Stimulated activated CD8-positive, alpha-beta memory T cell treated with anti-CD3 and anti-CD28 coated beads, Interleukin-12 subunit alpha, Interleukin-12 subunit beta, amount 100 ng/mL, for 4 hours (primary cell): ENCODE results near the gene ANAPC5.

Experiments used
- DNase-seq: peaks from one replicate; pipeline ENCODE4 v3.0.0-alpha.2; 2020; ENCODE audit warnings: low read depth

ANAPC5 gene

GRCh38 chr12:121366063-121366459 lies 13.8 kb upstream of the ANAPC5 start:
- DNase-seq, result no peak

- DNase-seq, result no peak
Observed at GRCh38 chr12:121365416-121366062, 13.3 kb upstream of the ANAPC5 start.

- no peak for DNase-seq
Observed at GRCh38 chr12:121364683-121365121, 12.5 kb upstream of the ANAPC5 start.

GRCh38 chr12:121358073-121358472 lies 5.9 kb upstream of the ANAPC5 start:
- DNase-seq, result no peak

GRCh38 chr12:121357331-121357730 lies 5.1 kb upstream of the ANAPC5 start:
- no peak for DNase-seq

- DNase-seq, result no peak
Observed at GRCh38 chr12:121356657-121357056, 4.4 kb upstream of the ANAPC5 start.

GRCh38 chr12:121355818-121356217 lies 3.6 kb upstream of the ANAPC5 start:
- no peak for DNase-seq

- DNase-seq, result no peak
Observed at GRCh38 chr12:121352682-121353018, 439 bp upstream of the ANAPC5 start.

- DNase-seq, result no peak
Observed at GRCh38 chr12:121346747-121347146, 5.5 kb downstream of the ANAPC5 start.

GRCh38 chr12:121345151-121345815 lies 6.9 kb downstream of the ANAPC5 start:
- DNase-seq, result no peak

GRCh38 chr12:121344506-121344905 lies 7.7 kb downstream of the ANAPC5 start:
- DNase-seq, result no peak

- DNase-seq, result no peak
Observed at GRCh38 chr12:121337416-121337815, 14.8 kb downstream of the ANAPC5 start.

GRCh38 chr12:121334513-121335343 lies 17.5 kb downstream of the ANAPC5 start:
- no peak for DNase-seq

GRCh38 chr12:121333747-121334146 lies 18.5 kb downstream of the ANAPC5 start:
- no peak for DNase-seq

GRCh38 chr12:121331248-121331647 lies 21.0 kb downstream of the ANAPC5 start:
- DNase-seq, result no peak

- DNase-seq, result no peak
Observed at GRCh38 chr12:121330692-121331091, 21.5 kb downstream of the ANAPC5 start.

GRCh38 chr12:121330195-121330594 lies 22.0 kb downstream of the ANAPC5 start:
- no peak for DNase-seq

- DNase-seq, result no peak
Observed at GRCh38 chr12:121328620-121329019, 23.6 kb downstream of the ANAPC5 start.

GRCh38 chr12:121326996-121327674 lies 25.1 kb downstream of the ANAPC5 start:
- no peak for DNase-seq

- DNase-seq, result no peak
Observed at GRCh38 chr12:121325922-121326396, 26.3 kb downstream of the ANAPC5 start.

- DNase-seq, result no peak
Observed at GRCh38 chr12:121323908-121324307, 28.3 kb downstream of the ANAPC5 start.

GRCh38 chr12:121318121-121318520 lies 34.1 kb downstream of the ANAPC5 start:
- DNase-seq, result no peak
